ENCODE data around the gene BEAN1. TPM values are rescaled to one million over a fixed set of nuclear protein-coding genes. Genes with fewer than 3 reads are reported as not detected.

BEAN1 gene
- total and polyA plus RNA-seq, 2 experiments from 2014 or later = 0.07 to 0.10 TPM

- peaks cover 5% of the 10 kb centered on the region; the same call in 1 of the 3 replicates for H3K4me1 Mint-ChIP-seq
- Histone ChIP-seq H3K9me2 (ENCODE audit: insufficient read depth) (no peaks in the 10 kb centered on the region), H3K4me3 (no peak overlapping the region), H3F3A (replicated peaks; ENCODE audit: low read depth) (no peaks in the 10 kb centered on the region), H3K4me1 (ENCODE audit: insufficient read depth) (no peaks in the 10 kb centered on the region), H3K4me2 (no peak overlapping the region), H3K27ac (ENCODE audit: low read depth) (no peak overlapping the region), H4K20me1 (replicated peaks; ENCODE audit: insufficient read depth) (no peaks in the 10 kb centered on the region), H3K36me3 (ENCODE audit: insufficient read depth) (no peaks in the 10 kb centered on the region), H3K27me3 (ENCODE audit: insufficient read depth) (no peaks in the 10 kb centered on the region), H2AFZ (no peak overlapping the region), H3K79me2 (replicated peaks; ENCODE audit: insufficient read depth) (no peaks in the 10 kb centered on the region)
- H3K9me3 Mint-ChIP-seq = no peaks in the 10 kb centered on the region
- peaks cover 2% of the 10 kb centered on the region for H3K27me3 Mint-ChIP-seq (ENCODE audit: insufficient read depth, low read depth, poor library complexity)
- no peak overlapping the region for H3K4me3 Mint-ChIP-seq
- TF ChIP-seq POLR2AphosphoS5 (IDR thresholded peaks at IDR 0.05; ENCODE audit: low read depth) (no peak), EZH2phosphoT487 (IDR thresholded peaks at IDR 0.05; ENCODE audit: unreplicated experiment) (no peak), ZNF114 (CRISPR knock-in tag; IDR thresholded peaks at IDR 0.05) (no peak), EZH2 (IDR thresholded peaks at IDR 0.05; ENCODE audit: low read depth, unreplicated experiment) (no peak), ETS1 (IDR thresholded peaks at IDR 0.05) (no peak), NANOG (IDR thresholded peaks at IDR 0.05; ENCODE audit: borderline replicate concordance) (no peak), ZNF462 (CRISPR knock-in tag; IDR thresholded peaks at IDR 0.05) (no peak), STAT1 (IDR thresholded peaks at IDR 0.05; ENCODE audit: unreplicated experiment) (no peak), ZNF331 (CRISPR knock-in tag; IDR thresholded peaks at IDR 0.05; ENCODE audit: low read depth) (no peak), JUNB (IDR thresholded peaks at IDR 0.05; ENCODE audit: unreplicated experiment) (no peak), CREB1 (CRISPR knock-in tag; IDR thresholded peaks at IDR 0.05; ENCODE audit: low read depth) (no peak)
- TF ChIP-seq, protein P1, sequence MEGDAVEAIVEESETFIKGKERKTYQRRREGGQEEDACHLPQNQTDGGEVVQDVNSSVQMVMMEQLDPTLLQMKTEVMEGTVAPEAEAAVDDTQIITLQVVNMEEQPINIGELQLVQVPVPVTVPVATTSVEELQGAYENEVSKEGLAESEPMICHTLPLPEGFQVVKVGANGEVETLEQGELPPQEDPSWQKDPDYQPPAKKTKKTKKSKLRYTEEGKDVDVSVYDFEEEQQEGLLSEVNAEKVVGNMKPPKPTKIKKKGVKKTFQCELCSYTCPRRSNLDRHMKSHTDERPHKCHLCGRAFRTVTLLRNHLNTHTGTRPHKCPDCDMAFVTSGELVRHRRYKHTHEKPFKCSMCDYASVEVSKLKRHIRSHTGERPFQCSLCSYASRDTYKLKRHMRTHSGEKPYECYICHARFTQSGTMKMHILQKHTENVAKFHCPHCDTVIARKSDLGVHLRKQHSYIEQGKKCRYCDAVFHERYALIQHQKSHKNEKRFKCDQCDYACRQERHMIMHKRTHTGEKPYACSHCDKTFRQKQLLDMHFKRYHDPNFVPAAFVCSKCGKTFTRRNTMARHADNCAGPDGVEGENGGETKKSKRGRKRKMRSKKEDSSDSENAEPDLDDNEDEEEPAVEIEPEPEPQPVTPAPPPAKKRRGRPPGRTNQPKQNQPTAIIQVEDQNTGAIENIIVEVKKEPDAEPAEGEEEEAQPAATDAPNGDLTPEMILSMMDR (conservative IDR thresholded peaks at IDR 0.05; ENCODE audit: low read depth in 2 of 2) = no peak
- TF ChIP-seq, protein P2, sequence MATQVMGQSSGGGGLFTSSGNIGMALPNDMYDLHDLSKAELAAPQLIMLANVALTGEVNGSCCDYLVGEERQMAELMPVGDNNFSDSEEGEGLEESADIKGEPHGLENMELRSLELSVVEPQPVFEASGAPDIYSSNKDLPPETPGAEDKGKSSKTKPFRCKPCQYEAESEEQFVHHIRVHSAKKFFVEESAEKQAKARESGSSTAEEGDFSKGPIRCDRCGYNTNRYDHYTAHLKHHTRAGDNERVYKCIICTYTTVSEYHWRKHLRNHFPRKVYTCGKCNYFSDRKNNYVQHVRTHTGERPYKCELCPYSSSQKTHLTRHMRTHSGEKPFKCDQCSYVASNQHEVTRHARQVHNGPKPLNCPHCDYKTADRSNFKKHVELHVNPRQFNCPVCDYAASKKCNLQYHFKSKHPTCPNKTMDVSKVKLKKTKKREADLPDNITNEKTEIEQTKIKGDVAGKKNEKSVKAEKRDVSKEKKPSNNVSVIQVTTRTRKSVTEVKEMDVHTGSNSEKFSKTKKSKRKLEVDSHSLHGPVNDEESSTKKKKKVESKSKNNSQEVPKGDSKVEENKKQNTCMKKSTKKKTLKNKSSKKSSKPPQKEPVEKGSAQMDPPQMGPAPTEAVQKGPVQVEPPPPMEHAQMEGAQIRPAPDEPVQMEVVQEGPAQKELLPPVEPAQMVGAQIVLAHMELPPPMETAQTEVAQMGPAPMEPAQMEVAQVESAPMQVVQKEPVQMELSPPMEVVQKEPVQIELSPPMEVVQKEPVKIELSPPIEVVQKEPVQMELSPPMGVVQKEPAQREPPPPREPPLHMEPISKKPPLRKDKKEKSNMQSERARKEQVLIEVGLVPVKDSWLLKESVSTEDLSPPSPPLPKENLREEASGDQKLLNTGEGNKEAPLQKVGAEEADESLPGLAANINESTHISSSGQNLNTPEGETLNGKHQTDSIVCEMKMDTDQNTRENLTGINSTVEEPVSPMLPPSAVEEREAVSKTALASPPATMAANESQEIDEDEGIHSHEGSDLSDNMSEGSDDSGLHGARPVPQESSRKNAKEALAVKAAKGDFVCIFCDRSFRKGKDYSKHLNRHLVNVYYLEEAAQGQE (IDR thresholded peaks at IDR 0.05; ENCODE audit: unreplicated experiment) = no peak
- DNase-seq (ENCODE audit: low spot score) (no peak), ATAC-seq (no peak)
- H3K36me3 Mint-ChIP-seq (ENCODE audit: low read depth) = no peaks in the 10 kb centered on the region
- H3K27ac Mint-ChIP-seq = no peak overlapping the region
Observed at GRCh38 chr16:66447491-66447890, 20.4 kb downstream of the BEAN1 start.

All from GM23338 (cell line).